Activated CD4-positive, alpha-beta memory T cell treated with anti-CD3 and anti-CD28 coated beads for 36 hours (primary cell): ENCODE results near the gene CDK2. TPM values are rescaled to one million over a fixed set of nuclear protein-coding genes. Genes with fewer than 3 reads are reported as not detected.

Experiments used
- CTCF ChIA-PET: fragments of 350-600 bp; sonication (Branson Sonifier 250); formaldehyde crosslinking; loops from one replicate; lab custom pipeline; 2021; ENCODE audit warnings: antibody characterized with exemption, inconsistent platforms; lab: Charles Lee
- POLR2A ChIA-PET: fragments of 350-600 bp; sonication (Branson Sonifier 250); formaldehyde crosslinking; loops from one replicate; lab custom pipeline; 2021; ENCODE audit warnings: antibody characterized with exemption; lab: Charles Lee
- DNase-seq: peaks from one replicate; pipeline ENCODE4 v3.0.0-alpha.2; 2020
- H3K27ac Mint-ChIP-seq: one replicate; pipeline ENCODE4 v1.8.0; 2021; ENCODE audit warnings: mixed read lengths
- H3K27me3 Mint-ChIP-seq: one replicate; pipeline ENCODE4 v1.8.0; 2021; ENCODE audit warnings: mixed read lengths
- H3K36me3 Mint-ChIP-seq: one replicate; pipeline ENCODE4 v1.8.0; 2021; ENCODE audit warnings: mixed read lengths
- H3K4me1 Mint-ChIP-seq: one replicate; pipeline ENCODE4 v1.8.0; 2021; ENCODE audit warnings: low read depth, mixed read lengths
- H3K4me3 Mint-ChIP-seq: one replicate; pipeline ENCODE4 v1.8.0; 2021; ENCODE audit warnings: mild to moderate bottlenecking, mixed read lengths
- H3K9me3 Mint-ChIP-seq: one replicate; pipeline ENCODE4 v1.8.0; 2021; ENCODE audit warnings: mixed read lengths
- intact Hi-C: fragments of 100-400 bp; cut with micrococcal nuclease; formaldehyde crosslinking; loops from one replicate; pipeline ENCODE4 v1.15.1; 2023
- total RNA-seq, 2 experiments: library from RNA; stranded (reverse); gene quantifications; one replicate each; pipeline ENCODE4 v1.2.3, GENCODE V29; 2021

Gene CDK2
- total RNA-seq, 2 experiments from 2014 or later = 121 to 127 TPM

DNA sequence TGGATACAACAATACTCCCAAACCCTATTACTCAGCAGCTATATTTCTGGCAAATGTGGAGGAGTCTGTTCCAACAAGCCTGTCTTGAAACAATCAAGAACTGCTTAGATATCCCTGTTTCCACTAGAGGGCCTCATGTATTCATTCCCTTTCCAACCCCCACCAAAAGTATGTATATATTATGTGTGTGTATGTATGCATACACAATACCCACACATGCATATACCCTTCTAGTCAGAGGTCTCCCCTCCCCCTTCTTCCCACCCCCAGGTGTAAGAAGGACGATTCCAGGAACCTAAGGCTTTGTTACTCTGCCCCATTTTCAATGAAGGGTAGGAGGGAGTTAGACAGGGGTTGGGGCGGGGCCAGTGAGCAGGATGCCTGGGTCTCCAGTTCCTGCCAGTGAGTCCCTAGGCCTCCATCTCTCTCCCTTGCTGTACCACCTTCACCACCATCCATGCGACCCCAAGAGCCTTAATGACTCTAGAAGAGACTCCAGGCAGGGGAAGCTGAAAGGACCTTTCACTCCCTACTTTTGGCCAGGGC, 35.8 kb upstream of the CDK2 start, which contains the start of gene DGKA:
DGKA (plus strand) TSS at position 392 of the 546 bp plus-strand sequence. CDS start 5,342 bp downstream, outside the sequence.
- Mint-ChIP-seq H3K4me3 (peak within 1 kb of the TSS; percentile 96), H3K27me3 (no peaks in the 10 kb centered on the region), H3K36me3 (peaks cover 53% of the 10 kb centered on the region), H3K9me3 (no peaks in the 10 kb centered on the region), H3K27ac (peak within 1 kb of the TSS; percentile 98), H3K4me1 (peaks cover 45% of the 10 kb centered on the region)
- peak; percentile 92 for DNase-seq
- CTCF ChIA-PET = interaction anchor here (0.6 to 10.8 kb wide), 14 partner anchors 9 to 197 kb away, joined by 3 to 130 read pairs (median 3); partner anchors contain the start of genes DNAJC14, GDF11, ORMDL2 and RAB5B
- POLR2A ChIA-PET = interaction anchor here (0.7 to 1.3 kb wide), 8 partner anchors 9 to 192 kb away, joined by 3 to 9 read pairs (median 4); partner anchors contain the start of genes ORMDL2 and SARNP
- intact Hi-C loops = loop anchor here (1.0 to 10.0 kb wide), 9 partner anchors 9 to 754 kb away; partner anchors contain the start of genes MYL6B, PA2G4, PTGES3 and RPL41

DNA sequence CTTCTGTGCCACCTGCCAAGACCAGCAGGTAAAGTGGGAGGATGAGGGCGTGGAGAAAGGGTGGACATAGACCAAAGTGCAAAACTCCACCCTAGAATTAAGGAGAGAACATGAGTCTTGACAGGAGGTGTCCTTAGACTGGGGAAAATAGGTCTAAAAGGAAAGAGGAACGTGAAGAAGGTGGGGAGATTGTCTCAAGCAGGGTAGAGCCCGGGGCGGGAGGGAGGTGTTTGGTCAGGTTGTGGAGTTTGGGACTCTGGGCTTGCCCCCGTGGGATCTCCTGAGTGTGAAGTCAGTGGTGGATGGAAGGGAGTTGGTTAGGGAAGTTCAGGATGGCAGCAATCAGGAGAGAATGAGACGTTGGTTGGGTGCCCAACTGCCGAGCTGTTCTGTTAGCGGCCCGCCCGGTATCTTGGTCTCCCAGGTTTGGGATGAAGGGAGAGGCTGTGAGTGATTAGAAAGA, 35.3 kb upstream of the CDK2 start:
- H3K4me3 Mint-ChIP-seq = peak overlapping the region; percentile 96
- CTCF ChIA-PET = interaction anchor here (1.1 to 10.8 kb wide), 6 partner anchors 8 to 192 kb away, joined by 3 to 130 read pairs (median 10); partner anchors contain the start of genes GDF11, ORMDL2 and SARNP
- no peak for DNase-seq
- peaks cover 57% of the 10 kb centered on the region for H3K36me3 Mint-ChIP-seq
- H3K9me3 Mint-ChIP-seq = no peaks in the 10 kb centered on the region
- peak overlapping the region; percentile 98 for H3K27ac Mint-ChIP-seq
- intact Hi-C loops = loop anchor here (1.0 to 10.0 kb wide), 4 partner anchors 32 to 753 kb away; partner anchors contain the start of genes MYL6B, PA2G4 and PTGES3
- H3K27me3 Mint-ChIP-seq = no peaks in the 10 kb centered on the region
- POLR2A ChIA-PET = interaction anchor here (0.6 to 1.2 kb wide), 6 partner anchors 15 to 193 kb away, joined by 3 to 4 read pairs (median 3); partner anchors contain the start of genes ORMDL2 and SARNP
- H3K4me1 Mint-ChIP-seq = peaks cover 49% of the 10 kb centered on the region

- peak; percentile 47 for DNase-seq
- Mint-ChIP-seq H3K27ac (peak overlapping the region; percentile 98), H3K4me3 (peak overlapping the region; percentile 96), H3K36me3 (peaks cover 62% of the 10 kb centered on the region), H3K4me1 (peaks cover 55% of the 10 kb centered on the region), H3K9me3 (no peaks in the 10 kb centered on the region), H3K27me3 (no peaks in the 10 kb centered on the region)
- intact Hi-C loops = loop anchor here (1.0 to 10.0 kb wide), 5 partner anchors 33 to 949 kb away; partner anchors contain the start of genes MYL6B, PA2G4 and PTGES3
- CTCF ChIA-PET = interaction anchor here (1.1 to 10.8 kb wide), 5 partner anchors 8 to 192 kb away, joined by 3 to 130 read pairs (median 11); partner anchors contain the start of genes GDF11, ORMDL2 and SARNP
- POLR2A ChIA-PET = interaction anchor here (0.6 to 1.2 kb wide), 5 partner anchors 14 to 114 kb away, joined by 3 to 4 read pairs (median 3); partner anchors contain the start of genes ORMDL2 and SARNP
Measured at GRCh38 chr12:55931780-55932550, 34.7 kb upstream of the CDK2 start.

DNA sequence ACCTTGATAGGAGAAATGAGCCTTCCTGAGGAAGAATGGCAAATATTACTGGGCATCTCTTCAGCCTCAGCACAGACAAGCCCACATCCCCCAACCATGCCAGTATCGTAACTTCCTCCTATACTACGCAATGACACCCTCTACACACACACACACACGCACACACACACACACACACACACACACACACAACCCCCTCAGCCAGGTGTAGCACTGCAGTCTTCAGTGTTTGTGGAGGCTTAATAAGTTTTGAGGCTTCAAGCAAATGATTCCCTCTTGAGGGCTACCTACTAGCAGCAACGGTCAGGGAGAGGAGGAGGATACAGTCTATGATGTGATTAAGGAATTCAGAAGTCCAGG, 34.1 kb upstream of the CDK2 start:
- H3K4me1 Mint-ChIP-seq = peaks cover 60% of the 10 kb centered on the region
- no peaks in the 10 kb centered on the region for H3K27me3 Mint-ChIP-seq
- H3K36me3 Mint-ChIP-seq = peaks cover 62% of the 10 kb centered on the region
- H3K4me3 Mint-ChIP-seq = peak overlapping the region; percentile 96
- ChIA-PET POLR2A (interaction anchor here (0.9 to 2.2 kb wide), 4 partner anchors 12 to 108 kb away, joined by 3 to 9 read pairs (median 5); partner anchors contain the start of gene RAB5B), CTCF (interaction anchor here (2.4 to 10.8 kb wide), 3 partner anchors 10 to 193 kb away, joined by 9 to 130 read pairs (median 11); partner anchors contain the start of genes GDF11, ORMDL2 and SARNP)
- H3K9me3 Mint-ChIP-seq = no peaks in the 10 kb centered on the region
- intact Hi-C loops = loop anchor here (2.0 to 10.0 kb wide), 2 partner anchors 752 to 950 kb away; partner anchors contain the start of gene PTGES3
- DNase-seq = peak; percentile 65
- peak overlapping the region; percentile 98 for H3K27ac Mint-ChIP-seq

DNA sequence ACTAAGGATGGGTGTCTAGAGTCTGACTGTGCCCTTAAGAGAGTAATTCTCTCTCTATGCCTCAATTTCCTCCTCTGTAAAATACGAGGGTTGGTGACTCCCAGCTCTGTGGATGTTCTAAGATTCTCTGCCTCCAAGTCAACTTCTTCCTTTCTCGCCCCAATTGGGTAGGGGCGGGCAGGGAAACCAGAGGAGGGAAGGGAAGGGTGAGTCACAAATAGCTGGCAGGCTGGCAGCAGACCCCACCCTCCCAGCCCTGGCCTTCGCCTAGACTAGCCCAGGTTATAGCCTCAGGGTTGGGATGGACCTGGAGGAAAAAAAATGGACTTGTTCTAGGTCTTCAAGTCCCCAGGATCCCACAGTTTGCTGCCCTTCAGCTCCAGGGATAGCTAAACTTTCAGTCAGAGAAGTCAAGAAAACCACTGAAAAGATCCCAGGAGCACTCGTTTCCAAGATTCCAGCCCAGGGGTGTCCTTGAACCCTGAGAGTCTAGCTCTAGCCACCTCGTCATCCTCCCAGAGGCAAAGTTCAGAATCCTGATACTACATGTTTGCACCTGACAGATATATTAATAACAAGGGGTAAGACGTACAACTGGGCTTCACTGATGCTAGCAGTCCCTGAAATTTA, 33.3 kb upstream of the CDK2 start:
- peaks cover 61% of the 10 kb centered on the region for H3K36me3 Mint-ChIP-seq
- ChIA-PET CTCF (interaction anchor here (1.1 to 10.8 kb wide), 4 partner anchors 9 to 194 kb away, joined by 4 to 130 read pairs (median 10); partner anchors contain the start of genes GDF11, ORMDL2 and SARNP), POLR2A (interaction anchor here (0.8 to 2.2 kb wide), 7 partner anchors 8 to 204 kb away, joined by 3 to 9 read pairs (median 5); partner anchors contain the start of genes CD63, ORMDL2, RAB5B and SARNP)
- H3K9me3 Mint-ChIP-seq = no peaks in the 10 kb centered on the region
- H3K27ac Mint-ChIP-seq = peak overlapping the region; percentile 98
- no peaks in the 10 kb centered on the region for H3K27me3 Mint-ChIP-seq
- H3K4me3 Mint-ChIP-seq = peak overlapping the region; percentile 96
- H3K4me1 Mint-ChIP-seq = peaks cover 68% of the 10 kb centered on the region
- DNase-seq = peak; percentile 50
- intact Hi-C loops = loop anchor here (2.0 to 10.0 kb wide), 2 partner anchors 752 to 950 kb away; partner anchors contain the start of gene PTGES3

DNA sequence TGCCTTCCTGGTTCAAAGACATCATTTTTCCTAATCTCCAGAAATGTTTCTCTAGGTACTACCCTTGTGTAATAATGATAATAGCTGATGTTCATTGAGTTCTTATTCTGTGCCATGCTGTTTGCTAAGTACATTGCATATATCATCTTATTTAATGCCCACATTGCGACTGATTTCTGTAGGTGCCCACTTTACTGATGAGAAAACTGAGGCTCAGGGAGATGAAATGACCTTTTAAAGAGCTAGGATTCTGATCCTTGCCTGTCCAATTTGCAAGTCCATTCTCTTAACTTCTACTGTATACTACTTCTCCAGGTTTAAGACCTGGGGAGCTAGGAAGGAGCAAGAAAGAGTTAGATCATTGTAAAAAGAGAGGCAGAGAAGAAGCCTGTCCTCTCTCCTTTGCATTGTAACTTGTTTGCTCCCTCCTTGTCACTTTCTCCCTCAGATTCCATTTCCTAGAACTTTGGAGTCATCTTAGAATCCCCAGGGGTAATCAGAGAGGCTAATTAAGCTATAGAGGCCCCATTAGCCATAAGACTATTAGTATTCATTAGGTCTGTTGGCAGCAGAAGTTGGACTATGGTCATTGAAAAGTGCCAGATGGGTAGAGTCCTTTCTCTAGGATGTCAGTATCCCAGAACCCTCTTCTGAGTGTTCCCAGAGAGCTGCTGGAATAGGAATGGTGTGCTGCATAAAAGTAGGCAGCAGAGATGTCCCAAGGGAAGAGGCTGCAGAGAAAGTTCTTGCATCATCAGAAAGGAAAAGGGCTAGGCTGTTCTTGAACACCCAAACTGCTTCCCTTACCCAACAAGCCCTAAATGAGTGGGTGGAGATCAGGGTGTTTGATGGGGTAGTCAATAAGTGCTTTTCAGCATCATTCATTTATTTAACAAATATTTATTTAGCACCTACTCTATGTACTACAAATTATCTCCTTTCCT, 32.6 kb upstream of the CDK2 start:
- peaks cover 68% of the 10 kb centered on the region for H3K36me3 Mint-ChIP-seq
- H3K4me3 Mint-ChIP-seq = peak overlapping the region; percentile 96
- H3K27me3 Mint-ChIP-seq = no peaks in the 10 kb centered on the region
- ChIA-PET POLR2A (interaction anchor here (0.7 to 2.2 kb wide), 7 partner anchors 9 to 205 kb away, joined by 3 to 9 read pairs (median 5); partner anchors contain the start of genes CD63, DNAJC14, ORMDL2 and SARNP), CTCF (interaction anchor here (1.0 to 10.8 kb wide), 7 partner anchors 8 to 194 kb away, joined by 4 to 130 read pairs (median 6); partner anchors contain the start of genes DNAJC14, GDF11 and RAB5B)
- no peak for DNase-seq
- intact Hi-C loops = loop anchor here (2.0 to 10.0 kb wide), 2 partner anchors 751 to 951 kb away; partner anchors contain the start of gene PTGES3
- H3K4me1 Mint-ChIP-seq = peaks cover 75% of the 10 kb centered on the region
- peak overlapping the region; percentile 98 for H3K27ac Mint-ChIP-seq
- H3K9me3 Mint-ChIP-seq = no peaks in the 10 kb centered on the region

DNA sequence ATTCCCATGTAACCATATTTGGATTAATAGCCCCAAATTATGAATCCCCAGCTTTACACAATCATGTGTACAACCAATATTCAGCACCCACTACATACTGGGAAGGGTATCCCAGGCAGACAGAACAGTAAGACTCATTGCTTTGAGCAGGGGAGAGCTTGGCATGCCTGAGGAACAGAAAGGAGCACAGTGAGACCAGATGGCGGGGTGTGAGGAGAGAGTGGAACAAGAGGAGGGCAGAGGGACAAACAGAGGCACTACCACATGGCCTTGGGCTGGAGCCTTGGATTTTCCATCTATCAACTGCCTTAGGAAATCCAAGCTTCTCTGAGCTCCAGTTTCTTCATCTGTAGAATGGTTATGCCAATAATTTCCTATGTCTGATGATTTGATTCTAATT, 31.9 kb upstream of the CDK2 start:
- Mint-ChIP-seq H3K27ac (peak overlapping the region; percentile 98), H3K27me3 (no peaks in the 10 kb centered on the region), H3K36me3 (peaks cover 70% of the 10 kb centered on the region), H3K4me3 (peak overlapping the region; percentile 96), H3K9me3 (no peaks in the 10 kb centered on the region), H3K4me1 (peaks cover 75% of the 10 kb centered on the region)
- no peak for DNase-seq
- POLR2A ChIA-PET = interaction anchor here (0.7 to 2.2 kb wide), 6 partner anchors 8 to 206 kb away, joined by 3 to 11 read pairs (median 6); partner anchors contain the start of genes CD63, DNAJC14 and PYM1
- intact Hi-C loops = loop anchor here (10.0 kb wide), 1 partner anchor 750 kb away; the partner anchor contains the start of gene PTGES3
- CTCF ChIA-PET = interaction anchor here (1.0 to 10.8 kb wide), 6 partner anchors 9 to 195 kb away, joined by 4 to 130 read pairs (median 6); partner anchors contain the start of genes DNAJC14, GDF11 and RAB5B

DNA sequence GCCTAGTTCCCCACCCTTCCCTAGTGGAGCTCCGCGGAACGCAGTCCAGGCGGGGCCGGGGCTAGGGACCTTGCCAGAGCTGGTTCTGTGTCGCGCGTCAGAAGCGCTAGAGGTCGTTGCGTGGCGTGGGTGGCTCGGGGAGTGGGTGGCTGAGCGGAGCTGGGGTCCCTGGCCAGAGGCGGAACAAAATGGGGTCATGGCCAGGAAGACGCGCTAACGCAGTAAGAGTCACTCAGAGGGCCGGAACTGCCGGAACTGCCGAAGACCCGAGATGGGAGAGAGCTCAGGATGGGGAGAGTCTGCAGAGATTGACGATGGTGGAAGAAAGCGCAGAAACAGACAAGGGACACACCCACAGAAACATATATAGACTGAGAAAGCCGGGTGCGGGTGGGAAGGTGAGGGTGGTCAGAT, 30.9 kb upstream of the CDK2 start:
- H3K9me3 Mint-ChIP-seq = no peaks in the 10 kb centered on the region
- intact Hi-C loops = loop anchor here (10.0 kb wide), 1 partner anchor 749 kb away; the partner anchor contains the start of gene PTGES3
- DNase-seq = peak; percentile 60
- H3K4me3 Mint-ChIP-seq = peak overlapping the region; percentile 96
- CTCF ChIA-PET = interaction anchor here (0.6 to 10.8 kb wide), 11 partner anchors 9 to 206 kb away, joined by 3 to 130 read pairs (median 5); partner anchors contain the start of genes CD63, GDF11, ORMDL2 and RAB5B
- peak overlapping the region; percentile 98 for H3K27ac Mint-ChIP-seq
- peaks cover 78% of the 10 kb centered on the region for H3K36me3 Mint-ChIP-seq
- peaks cover 76% of the 10 kb centered on the region for H3K4me1 Mint-ChIP-seq
- H3K27me3 Mint-ChIP-seq = no peaks in the 10 kb centered on the region
- POLR2A ChIA-PET = interaction anchor here (0.6 to 2.1 kb wide), 3 partner anchors 9 to 38 kb away, joined by 3 to 11 read pairs (median 4); partner anchors contain the start of genes PYM1 and RAB5B

GRCh38 chr12:55937981-55938380, 28.6 kb upstream of the CDK2 start:
- ChIA-PET CTCF (interaction anchor here (0.9 to 10.8 kb wide), 5 partner anchors 11 to 198 kb away, joined by 3 to 130 read pairs (median 35); partner anchors contain the start of genes DGKA, GDF11, ORMDL2 and PYM1), POLR2A (interaction anchor here (0.7 to 1.1 kb wide), 2 partner anchors 10 to 196 kb away, joined by 3 to 4 read pairs; no protein-coding TSS in a partner anchor)
- Mint-ChIP-seq H3K4me3 (no peak overlapping the region), H3K36me3 (peaks cover 78% of the 10 kb centered on the region), H3K9me3 (no peaks in the 10 kb centered on the region), H3K27ac (peak overlapping the region; percentile 15), H3K4me1 (peaks cover 86% of the 10 kb centered on the region), H3K27me3 (no peaks in the 10 kb centered on the region)
- no peak for DNase-seq
- intact Hi-C loops = loop anchor here (10.0 kb wide), 1 partner anchor 747 kb away; the partner anchor contains the start of gene PTGES3
